SK-N-SH (cell line): Measurements from ENCODE around the gene AFP. TPM values are rescaled to one million over a fixed set of nuclear protein-coding genes. Genes with fewer than 3 reads are reported as not detected.

Experiments
- CTCF ChIA-PET: fragments of 300-600, 350-600 bp; formaldehyde crosslinking; extraction: SDS; loops from one replicate; lab custom pipeline; 2021; lab: Yijun Ruan, JAX
- POLR2A ChIA-PET: fragments of 350-600 bp; sonication (Branson Sonifier 250); formaldehyde crosslinking; extraction: SDS; loops from one replicate; lab custom pipeline; 2020; ENCODE audit warnings: antibody characterized with exemption, inconsistent platforms; lab: Yijun Ruan, JAX
- DNase-seq: peaks from one replicate; pipeline ENCODE4 v3.0.0; 2012
- H2AFZ ChIP-seq: fragments of 200-600 bp; sonication (generic); 2 replicates; pipeline ENCODE4 v1.8.1; 2016; ENCODE audit warnings: antibody characterized with exemption, mild to moderate bottlenecking, low read depth
- H3F3A ChIP-seq: fragments of 200-600 bp; sonication (generic); replicated peaks from 2 replicates; pipeline ENCODE3; 2016; ENCODE audit warnings: antibody characterized with exemption, mild to moderate bottlenecking; ENCODE audit not compliant: insufficient read depth
- H3K27ac ChIP-seq, 2 experiments: fragments of 200-500 bp in 1 of 2; fragments of 200-600 bp in 1 of 2; sonication (Bioruptor generic) in 1 of 2; sonication (generic), shearing (Covaris generic) in 1 of 2; 2 replicates each; pipeline versions ENCODE4 v1.5.1 to v1.6.1; 2014 to 2016; ENCODE audit warnings: low read depth in 2 of 2, inconsistent platforms in 1 of 2, low read length in 1 of 2, mild to moderate bottlenecking in 1 of 2, mixed read lengths in 1 of 2
- H3K27me3 ChIP-seq: fragments of 200-600 bp; sonication (generic), shearing (Covaris generic); 2 replicates; pipeline ENCODE4 v1.6.1; 2016; ENCODE audit warnings: mixed run types; ENCODE audit not compliant: insufficient read depth
- H3K36me3 ChIP-seq, 2 experiments: fragments of 200-500 bp in 1 of 2; fragments of 200-600 bp in 1 of 2; sonication (Bioruptor generic) in 1 of 2; sonication (generic) in 1 of 2; replicated peaks in 1 of 2; 2 replicates each; pipeline versions ENCODE3 to v1.5.1; 2014 to 2016; ENCODE audit warnings: low read length in 1 of 2, mild to moderate bottlenecking in 1 of 2; ENCODE audit not compliant: insufficient read depth in 2 of 2, control insufficient read depth in 1 of 2
- H3K4me1 ChIP-seq, 2 experiments: fragments of 200-500 bp in 1 of 2; fragments of 200-600 bp in 1 of 2; sonication (Bioruptor generic) in 1 of 2; sonication (generic), shearing (Covaris generic) in 1 of 2; 2 replicates each; pipeline versions ENCODE4 v1.5.1 to v1.6.1; 2014 to 2016; ENCODE audit warnings: low read depth in 1 of 2, low read length in 1 of 2, mixed run types in 1 of 2; ENCODE audit not compliant: insufficient read depth in 2 of 2, control insufficient read depth in 1 of 2
- H3K4me2 ChIP-seq: fragments of 200-600 bp; sonication (generic), shearing (Covaris generic); 2 replicates; pipeline ENCODE4 v1.6.1; 2017; ENCODE audit warnings: mixed run types
- H3K4me3 ChIP-seq, 2 experiments: fragments of 200-500 bp in 1 of 2; fragments of 200-600 bp in 1 of 2; sonication (Bioruptor generic) in 1 of 2; sonication (generic), shearing (Covaris generic) in 1 of 2; 2 replicates each; pipeline versions ENCODE4 v1.5.1 to v1.8.1; 2014 to 2016; ENCODE audit warnings: low read depth in 2 of 2, inconsistent platforms in 1 of 2, low read length in 1 of 2, mild to moderate bottlenecking in 1 of 2, mixed read lengths in 1 of 2, moderate library complexity in 1 of 2
- H3K79me2 ChIP-seq: fragments of 200-600 bp; sonication (generic); 2 replicates; pipeline ENCODE4 v1.8.1; 2017; ENCODE audit warnings: mild to moderate bottlenecking; ENCODE audit not compliant: insufficient read depth
- H3K9ac ChIP-seq: fragments of 200-600 bp; sonication (generic); 2 replicates; pipeline ENCODE4 v1.6.1; 2017; ENCODE audit warnings: mixed run types
- H3K9me2 ChIP-seq: fragments of 200-600 bp; sonication (generic); 2 replicates; pipeline ENCODE4 v1.6.1; 2017; ENCODE audit warnings: mixed run types
- H3K9me3 ChIP-seq: fragments of 200-600 bp; sonication (generic); 2 replicates; pipeline ENCODE4 v1.6.1; 2017; ENCODE audit warnings: mixed run types, mild to moderate bottlenecking, moderate library complexity
- H4K20me1 ChIP-seq: fragments of 200-600 bp; sonication (generic); 2 replicates; pipeline ENCODE4 v1.6.1; 2017; ENCODE audit warnings: mild to moderate bottlenecking, mixed run types; ENCODE audit not compliant: insufficient read depth
- CHD2 ChIP-seq: fragments of 150-350 bp; IDR thresholded peaks from 2 replicates; pipeline ENCODE4 v1.6.1; 2018; ENCODE audit warnings: low read length; ENCODE audit not compliant: partially characterized antibody
- EP300 ChIP-seq, 2 experiments: IDR thresholded peaks; 2 replicates each; pipeline versions ENCODE4 v1.4.0 to v1.6.1; 2012; ENCODE audit warnings: borderline replicate concordance in 1 of 2, low read depth in 1 of 2, low read length in 1 of 2
- FOSL2 ChIP-seq: IDR thresholded peaks from 2 replicates; pipeline ENCODE4 v1.4.0; 2012; ENCODE audit warnings: low read depth, mild to moderate bottlenecking, moderate library complexity, borderline replicate concordance
- FOXM1 ChIP-seq: IDR thresholded peaks from 2 replicates; pipeline ENCODE4 v1.4.0; 2012; ENCODE audit warnings: low read depth, mild to moderate bottlenecking
- GABPA ChIP-seq: IDR thresholded peaks from 2 replicates; pipeline ENCODE4 v1.4.0; 2012; ENCODE audit warnings: low read depth, mild to moderate bottlenecking
- JUND ChIP-seq: IDR thresholded peaks from 2 replicates; pipeline ENCODE4 v1.4.0; 2012
- NFIC ChIP-seq: IDR thresholded peaks from 2 replicates; pipeline ENCODE4 v1.4.0; 2012; ENCODE audit warnings: borderline replicate concordance
- NRF1 ChIP-seq: IDR thresholded peaks from 2 replicates; pipeline ENCODE4 v1.6.1; 2012; ENCODE audit warnings: low read depth, mild to moderate bottlenecking, low read length
- POLR2AphosphoS5 ChIP-seq: IDR thresholded peaks from 2 replicates; pipeline ENCODE4 v1.6.1; 2012; ENCODE audit warnings: low read depth, low read length
- RCOR1 ChIP-seq: fragments of 150-350 bp; IDR thresholded peaks from 2 replicates; pipeline ENCODE4 v1.6.1; 2017; ENCODE audit warnings: antibody characterized with exemption, low read length
- RFX5 ChIP-seq: IDR thresholded peaks from 2 replicates; pipeline ENCODE4 v1.6.1; 2012; ENCODE audit warnings: mild to moderate bottlenecking, improper control_type of control experiment, low read length
- SIN3A ChIP-seq: IDR thresholded peaks from 2 replicates; pipeline ENCODE4 v1.6.1; 2012; ENCODE audit warnings: low read depth, mild to moderate bottlenecking, low read length, moderate library complexity, borderline replicate concordance
- SMC3 ChIP-seq: IDR thresholded peaks from 2 replicates; pipeline ENCODE4 v1.6.1; 2012; ENCODE audit warnings: low read depth, low read length, improper control_type of control experiment
- TAF1 ChIP-seq: IDR thresholded peaks from 2 replicates; pipeline ENCODE4 v1.6.1; 2012; ENCODE audit warnings: low read depth, mild to moderate bottlenecking, low read length, moderate library complexity, borderline replicate concordance
- TEAD4 ChIP-seq: IDR thresholded peaks from 2 replicates; pipeline ENCODE4 v1.4.0; 2012; ENCODE audit warnings: mild to moderate bottlenecking, borderline replicate concordance; ENCODE audit not compliant: insufficient read depth
- YY1 ChIP-seq: IDR thresholded peaks from 2 replicates; pipeline ENCODE4 v1.4.0; 2012; ENCODE audit warnings: low read depth, mild to moderate bottlenecking
- WGBS: methylation state at CpG from one replicate; pipeline ENCODE4 v1.1.6; 2017; ENCODE audit warnings: low lambda C conversion rate; 5-methylcytosine and 5-hydroxymethylcytosine counted together
- polyA plus RNA-seq, 3 experiments: library from polyadenylated mRNA; depleted of rRNA; stranded (reverse); fragments of >200 nt; gene quantifications; 2 replicates each; pipeline ENCODE4 v1.2.3, GENCODE V29; 2012
- TF ChIP-seq, protein P1 (sequence below): IDR thresholded peaks from 2 replicates; pipeline ENCODE4; 2012
- TF ChIP-seq, protein P2 (sequence below): IDR thresholded peaks from 2 replicates; pipeline ENCODE4 v1.4.0; 2012; ENCODE audit warnings: low read depth, borderline replicate concordance
- TF ChIP-seq, protein P3 (sequence below): fragments of 200-600 bp; sonication (generic); IDR thresholded peaks from 2 replicates; pipeline ENCODE4 v1.6.1; 2017; ENCODE audit warnings: antibody characterized with exemption, mild to moderate bottlenecking, moderate library complexity
- TF ChIP-seq, protein P4 (sequence below): fragments of 150-350 bp; IDR thresholded peaks from 2 replicates; pipeline ENCODE4 v1.6.1; 2017; ENCODE audit warnings: antibody characterized with exemption, low read length, low read depth, borderline replicate concordance
- TF ChIP-seq, protein P5 (sequence below): IDR thresholded peaks from 2 replicates; pipeline ENCODE4 v1.4.0; 2012; ENCODE audit warnings: low read depth

AFP gene
- polyA plus RNA-seq, 1 of the 3 experiments (the other 2 are of a cell fraction): 0.28 TPM

- H3K4me1 ChIP-seq: no peaks in the 10 kb centered on the region
- H3K79me2 ChIP-seq: no peaks in the 10 kb centered on the region
- H2AFZ ChIP-seq: no peak overlapping the region
- no peaks in the 10 kb centered on the region for H3K36me3 ChIP-seq
- DNase-seq: no peak
- no peaks in the 10 kb centered on the region for H4K20me1 ChIP-seq
- TF ChIP-seq, protein P1, sequence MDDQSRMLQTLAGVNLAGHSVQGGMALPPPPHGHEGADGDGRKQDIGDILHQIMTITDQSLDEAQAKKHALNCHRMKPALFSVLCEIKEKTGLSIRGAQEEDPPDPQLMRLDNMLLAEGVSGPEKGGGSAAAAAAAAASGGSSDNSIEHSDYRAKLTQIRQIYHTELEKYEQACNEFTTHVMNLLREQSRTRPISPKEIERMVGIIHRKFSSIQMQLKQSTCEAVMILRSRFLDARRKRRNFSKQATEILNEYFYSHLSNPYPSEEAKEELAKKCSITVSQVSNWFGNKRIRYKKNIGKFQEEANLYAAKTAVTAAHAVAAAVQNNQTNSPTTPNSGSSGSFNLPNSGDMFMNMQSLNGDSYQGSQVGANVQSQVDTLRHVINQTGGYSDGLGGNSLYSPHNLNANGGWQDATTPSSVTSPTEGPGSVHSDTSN: no peak
- TF ChIP-seq RCOR1: no peak
- TF ChIP-seq CHD2: no peak
- no peak for TF ChIP-seq NFIC
- no peak for TF ChIP-seq NRF1
- TF ChIP-seq FOXM1: no peak
- no peak for TF ChIP-seq JUND
- no peak for TF ChIP-seq RFX5
- TF ChIP-seq, protein P2, sequence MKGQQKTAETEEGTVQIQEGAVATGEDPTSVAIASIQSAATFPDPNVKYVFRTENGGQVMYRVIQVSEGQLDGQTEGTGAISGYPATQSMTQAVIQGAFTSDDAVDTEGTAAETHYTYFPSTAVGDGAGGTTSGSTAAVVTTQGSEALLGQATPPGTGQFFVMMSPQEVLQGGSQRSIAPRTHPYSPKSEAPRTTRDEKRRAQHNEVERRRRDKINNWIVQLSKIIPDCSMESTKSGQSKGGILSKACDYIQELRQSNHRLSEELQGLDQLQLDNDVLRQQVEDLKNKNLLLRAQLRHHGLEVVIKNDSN: no peak
- no peak for TF ChIP-seq EP300 (IDR thresholded peaks at IDR 0.05; ENCODE audit: borderline replicate concordance in 1 of 2, low read depth in 1 of 2, low read length in 1 of 2)
- TF ChIP-seq, protein P3, sequence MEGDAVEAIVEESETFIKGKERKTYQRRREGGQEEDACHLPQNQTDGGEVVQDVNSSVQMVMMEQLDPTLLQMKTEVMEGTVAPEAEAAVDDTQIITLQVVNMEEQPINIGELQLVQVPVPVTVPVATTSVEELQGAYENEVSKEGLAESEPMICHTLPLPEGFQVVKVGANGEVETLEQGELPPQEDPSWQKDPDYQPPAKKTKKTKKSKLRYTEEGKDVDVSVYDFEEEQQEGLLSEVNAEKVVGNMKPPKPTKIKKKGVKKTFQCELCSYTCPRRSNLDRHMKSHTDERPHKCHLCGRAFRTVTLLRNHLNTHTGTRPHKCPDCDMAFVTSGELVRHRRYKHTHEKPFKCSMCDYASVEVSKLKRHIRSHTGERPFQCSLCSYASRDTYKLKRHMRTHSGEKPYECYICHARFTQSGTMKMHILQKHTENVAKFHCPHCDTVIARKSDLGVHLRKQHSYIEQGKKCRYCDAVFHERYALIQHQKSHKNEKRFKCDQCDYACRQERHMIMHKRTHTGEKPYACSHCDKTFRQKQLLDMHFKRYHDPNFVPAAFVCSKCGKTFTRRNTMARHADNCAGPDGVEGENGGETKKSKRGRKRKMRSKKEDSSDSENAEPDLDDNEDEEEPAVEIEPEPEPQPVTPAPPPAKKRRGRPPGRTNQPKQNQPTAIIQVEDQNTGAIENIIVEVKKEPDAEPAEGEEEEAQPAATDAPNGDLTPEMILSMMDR: no peak
- TF ChIP-seq YY1: no peak
- TF ChIP-seq, protein P4, sequence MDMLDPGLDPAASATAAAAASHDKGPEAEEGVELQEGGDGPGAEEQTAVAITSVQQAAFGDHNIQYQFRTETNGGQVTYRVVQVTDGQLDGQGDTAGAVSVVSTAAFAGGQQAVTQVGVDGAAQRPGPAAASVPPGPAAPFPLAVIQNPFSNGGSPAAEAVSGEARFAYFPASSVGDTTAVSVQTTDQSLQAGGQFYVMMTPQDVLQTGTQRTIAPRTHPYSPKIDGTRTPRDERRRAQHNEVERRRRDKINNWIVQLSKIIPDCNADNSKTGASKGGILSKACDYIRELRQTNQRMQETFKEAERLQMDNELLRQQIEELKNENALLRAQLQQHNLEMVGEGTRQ: no peak
- TF ChIP-seq FOSL2: no peak
- WGBS: 3% methylated on average over 2 of the region's 2 CpGs
- H3K4me3 ChIP-seq: no peak overlapping the region
- H3K9me3 ChIP-seq: no peaks in the 10 kb centered on the region
- ChIA-PET POLR2A (no interaction called here), CTCF (no interaction called here)
- no peak overlapping the region for H3K4me2 ChIP-seq
- H3K27ac ChIP-seq: no peak overlapping the region
- H3F3A ChIP-seq: no peaks in the 10 kb centered on the region
- H3K9me2 ChIP-seq: no peaks in the 10 kb centered on the region
- H3K27me3 ChIP-seq: peaks cover 10% of the 10 kb centered on the region; the same call in 1 of the 2 replicates
- no peak overlapping the region for H3K9ac ChIP-seq
Observed at GRCh38 chr4:73414936-73415271, 21.1 kb upstream of the AFP start.

GRCh38 chr4:73415807-73416238 lies 20.2 kb upstream of the AFP start:
- H3K27me3 ChIP-seq: 0 out of 2 replicates have a peak, but pooled peaks cover 5% of the 10 kb centered on the region
- H3K4me2 ChIP-seq: no peak overlapping the region
- TF ChIP-seq TEAD4 (no peak), SMC3 (no peak), POLR2AphosphoS5 (no peak), GABPA (no peak), TAF1 (no peak), SIN3A (no peak)
- TF ChIP-seq, protein P5, sequence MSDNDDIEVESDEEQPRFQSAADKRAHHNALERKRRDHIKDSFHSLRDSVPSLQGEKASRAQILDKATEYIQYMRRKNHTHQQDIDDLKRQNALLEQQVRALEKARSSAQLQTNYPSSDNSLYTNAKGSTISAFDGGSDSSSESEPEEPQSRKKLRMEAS: no peak
- no peaks in the 10 kb centered on the region for H3K79me2 ChIP-seq
- no peaks in the 10 kb centered on the region for H3K4me1 ChIP-seq
- H3K9me3 ChIP-seq: no peaks in the 10 kb centered on the region
- H3K9ac ChIP-seq: no peak overlapping the region
- H3K36me3 ChIP-seq: no peaks in the 10 kb centered on the region
- no peaks in the 10 kb centered on the region for H4K20me1 ChIP-seq
- no peak overlapping the region for H3K27ac ChIP-seq
- no peak for DNase-seq
- H3F3A ChIP-seq: no peaks in the 10 kb centered on the region
- ChIA-PET POLR2A (no interaction called here), CTCF (interaction anchor here (1.4 kb wide), 1 partner anchor 30 kb away, joined by 4 read pairs; no protein-coding TSS in a partner anchor)
- H2AFZ ChIP-seq: no peak overlapping the region
- WGBS: 7% methylated on average over 2 of the region's 2 CpGs
- H3K4me3 ChIP-seq: no peak overlapping the region
- H3K9me2 ChIP-seq: no peaks in the 10 kb centered on the region
